HG03025 (cell line): ENCODE measurements around the gene TSPYL6.
"Not testable (repeated sequence)": the region's sequence is repeated elsewhere in the genome, so short reads cannot be mapped to it uniquely, and the experiment has no call there.

Experiments
- ATAC-seq: cut with Tn5 transposase; IDR thresholded peaks from one replicate; pipeline ENCODE4 v1.9.1; 2021; ENCODE audit warnings: mild to moderate bottlenecking, moderate library complexity; ENCODE audit not compliant: unreplicated experiment, low FRiP score

Gene TSPYL6

DNA sequence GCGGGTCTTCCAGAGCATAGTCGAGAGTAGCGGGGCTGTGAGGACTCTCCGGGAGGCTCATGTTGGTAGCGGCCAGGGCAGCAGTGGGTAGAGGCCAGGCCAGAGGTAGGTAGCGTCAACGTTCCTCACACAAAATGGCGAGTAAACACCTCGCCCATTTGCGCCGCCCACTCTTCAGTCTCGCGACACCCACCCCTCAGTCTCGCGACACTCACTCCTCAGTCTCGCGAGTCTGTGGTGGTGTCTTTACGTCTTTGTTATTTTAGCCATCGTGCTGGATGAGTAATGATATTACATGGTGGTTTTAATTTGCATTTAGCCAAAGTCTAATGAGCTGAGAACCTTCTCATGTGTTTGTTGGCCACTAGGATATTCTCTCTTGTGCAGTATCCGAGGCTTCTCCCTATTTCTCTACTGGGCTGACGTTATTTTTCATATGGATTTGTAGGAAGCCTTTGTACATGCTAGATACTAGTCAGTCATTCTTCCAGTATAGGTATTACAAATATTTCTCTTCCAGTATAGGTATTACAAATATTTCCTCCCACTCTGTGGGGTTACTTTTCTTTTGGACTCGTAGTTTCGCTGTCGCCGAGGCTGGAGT, at the start of gene TSPYL6:
TSS of gene TSPYL6 (minus strand) at position 139 of the 604 bp plus-strand sequence. CDS start at position 61, 78 bp downstream.
- ATAC-seq: no peak

DNA sequence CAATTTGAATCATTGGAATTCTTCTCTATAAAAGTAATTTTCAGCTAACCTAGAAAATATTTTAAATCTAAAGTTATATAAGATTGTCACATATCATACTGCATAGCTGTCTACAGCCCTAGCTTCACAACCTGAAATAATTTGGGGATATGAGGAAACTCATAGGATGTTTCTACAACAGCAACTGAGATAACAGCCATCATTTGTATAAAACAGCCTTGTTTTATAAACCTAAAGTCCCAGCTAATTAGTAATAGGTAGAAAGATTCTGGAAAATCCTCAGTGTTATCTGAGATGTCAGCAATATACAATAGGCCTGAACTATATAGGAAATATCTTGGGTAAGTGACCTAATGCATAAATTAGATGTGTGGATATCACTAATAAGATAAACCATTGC, 47.6 kb upstream of the TSPYL6 start:
- no peak for ATAC-seq

DNA sequence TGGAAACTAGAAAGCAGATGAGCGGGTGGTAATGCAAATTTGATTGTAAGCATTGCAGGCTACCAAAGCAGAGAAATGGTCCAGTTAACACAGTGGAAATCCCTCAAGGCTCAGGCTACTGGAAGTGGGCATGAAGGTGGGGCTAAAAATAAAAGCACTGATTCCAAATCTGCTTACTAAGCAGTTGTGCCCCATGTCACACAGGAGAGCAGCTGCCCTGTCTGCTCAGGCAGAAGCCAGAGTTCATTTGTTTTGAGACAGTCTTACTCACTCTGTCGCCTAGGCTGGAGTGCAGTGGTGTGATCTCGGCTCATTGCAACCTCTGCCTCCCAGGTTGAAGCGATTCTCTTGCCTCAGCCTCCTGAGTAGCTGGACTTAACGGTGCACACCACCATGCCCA, 42.5 kb upstream of the TSPYL6 start:
- ATAC-seq: no peak

DNA sequence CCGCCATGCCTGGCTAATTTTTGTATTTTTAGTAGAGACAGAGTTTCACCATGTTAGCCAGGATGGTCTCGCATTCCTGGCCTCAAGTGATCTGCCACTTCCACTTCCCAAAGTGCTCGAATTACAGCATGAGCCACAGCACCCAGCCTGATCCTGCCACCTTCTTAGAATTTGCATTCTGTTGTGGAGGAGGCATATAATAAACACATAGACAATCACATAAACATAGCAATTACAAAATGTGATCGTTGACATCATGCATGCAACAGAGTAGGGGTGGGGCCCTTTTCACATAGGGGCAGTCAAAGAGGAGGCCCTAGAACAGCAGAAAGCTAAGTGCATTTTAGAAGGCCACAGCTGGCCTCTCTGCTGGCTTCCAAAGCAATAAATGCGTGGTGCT, 39.9 kb upstream of the TSPYL6 start:
- no peak for ATAC-seq

DNA sequence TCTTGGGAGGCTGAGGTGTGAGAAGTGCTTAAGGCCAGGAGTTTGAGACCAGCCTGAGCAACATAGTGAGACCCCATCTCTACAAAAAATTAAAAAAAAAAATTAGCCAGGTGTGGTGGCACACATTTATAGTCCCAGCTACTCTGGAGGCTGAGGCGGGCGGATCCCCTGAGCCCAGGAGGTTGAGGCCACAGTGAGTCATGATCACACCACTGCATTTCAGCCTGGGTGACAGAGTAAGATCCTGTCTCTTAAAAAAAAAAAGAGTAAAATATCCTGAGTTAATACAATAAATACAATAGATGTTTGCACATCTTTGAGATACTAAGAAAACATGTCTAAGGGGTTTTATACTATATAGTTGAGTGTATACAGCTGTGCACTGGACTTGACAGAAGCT, 38.6 kb upstream of the TSPYL6 start:
- ATAC-seq: not testable (repeated sequence)

DNA sequence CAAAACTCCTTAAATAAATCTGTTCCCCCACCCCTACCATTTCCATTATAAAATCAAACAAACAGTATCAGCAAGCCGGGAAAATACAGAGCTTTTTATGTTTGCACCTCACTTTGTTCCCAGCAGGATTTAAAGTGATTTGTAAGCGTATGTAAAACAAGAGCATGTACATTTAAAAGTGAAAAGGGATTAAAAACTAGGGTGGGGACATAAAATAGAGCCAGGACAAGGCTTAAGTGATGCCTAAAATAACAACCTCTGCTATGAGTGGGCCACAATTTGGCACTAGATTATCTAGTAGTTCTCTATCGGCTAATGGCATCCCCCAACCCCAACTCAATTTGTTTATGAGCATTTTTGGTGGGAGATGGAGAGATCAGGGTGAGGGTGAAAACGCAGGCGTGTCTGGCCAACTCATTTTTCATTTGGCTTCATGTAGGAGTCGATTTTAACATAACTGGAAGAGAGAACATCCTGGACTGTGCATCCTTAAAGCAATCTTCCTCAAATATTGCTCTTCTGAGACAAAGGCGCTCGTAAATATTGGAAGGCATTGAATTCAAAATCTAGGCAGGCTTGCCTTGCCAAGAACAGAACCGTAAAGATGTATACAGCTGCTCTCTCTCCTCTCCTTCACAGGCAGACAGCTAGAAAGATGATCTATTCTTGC, 34.5 kb upstream of the TSPYL6 start:
- ATAC-seq: no peak

DNA sequence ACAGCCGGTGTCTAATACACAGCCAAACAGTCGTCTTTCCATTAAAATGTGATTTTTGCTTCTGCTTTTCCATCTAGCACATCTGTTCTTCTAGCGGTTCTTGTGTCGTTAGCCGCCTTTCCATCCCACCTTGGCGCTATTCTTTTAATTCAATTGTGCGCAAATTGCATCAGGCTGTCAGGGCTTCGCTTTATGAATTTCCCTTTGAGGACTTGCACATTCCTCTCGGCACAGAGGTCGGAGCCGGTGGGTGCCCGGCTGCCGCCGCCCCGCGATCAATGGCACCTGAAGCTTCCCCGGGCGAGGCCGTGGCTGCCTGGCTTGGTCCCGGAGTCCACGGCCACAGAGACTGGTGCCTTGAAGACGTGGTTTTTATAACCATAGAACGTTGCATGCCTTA, 33.9 kb upstream of the TSPYL6 start:
- no peak for ATAC-seq

DNA sequence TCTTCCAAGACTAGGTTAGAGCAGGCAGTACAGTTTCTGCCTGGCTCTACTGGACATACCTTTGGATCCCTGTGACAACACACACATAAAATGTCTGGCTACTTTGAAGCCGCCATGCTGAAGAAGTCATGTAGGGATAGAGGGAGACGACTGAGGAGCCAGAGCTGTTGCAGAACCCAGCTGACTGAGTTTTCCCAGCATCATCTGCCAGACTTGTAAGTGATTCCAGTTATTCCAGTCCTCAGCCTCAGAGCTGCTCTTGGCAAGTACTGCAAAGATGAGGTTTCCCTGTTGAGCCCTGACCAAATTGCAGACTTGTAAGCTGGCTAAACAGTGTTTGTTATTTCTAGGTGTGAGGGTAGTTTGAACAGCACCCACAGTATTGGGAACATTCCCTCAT, 31.5 kb upstream of the TSPYL6 start:
- ATAC-seq: no peak

DNA sequence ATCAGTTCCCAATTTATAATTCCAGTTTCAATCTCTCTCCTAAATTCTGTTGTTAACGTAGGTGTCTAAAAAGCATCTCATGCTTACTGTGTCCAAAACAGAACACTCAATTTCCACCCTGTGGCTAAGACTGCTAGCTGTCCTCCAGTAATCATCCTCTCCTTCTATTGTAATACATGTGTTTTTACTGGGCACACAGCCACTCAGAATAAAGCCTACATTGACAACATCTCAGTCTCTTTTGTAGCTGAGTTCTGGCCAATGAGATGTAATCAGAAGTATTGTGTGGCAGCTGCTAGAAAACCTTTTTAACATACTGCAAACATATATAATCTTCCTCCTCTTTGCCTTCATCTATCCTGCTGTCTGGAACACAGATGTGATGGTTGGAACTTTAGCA, 29.4 kb upstream of the TSPYL6 start:
- no peak for ATAC-seq

DNA sequence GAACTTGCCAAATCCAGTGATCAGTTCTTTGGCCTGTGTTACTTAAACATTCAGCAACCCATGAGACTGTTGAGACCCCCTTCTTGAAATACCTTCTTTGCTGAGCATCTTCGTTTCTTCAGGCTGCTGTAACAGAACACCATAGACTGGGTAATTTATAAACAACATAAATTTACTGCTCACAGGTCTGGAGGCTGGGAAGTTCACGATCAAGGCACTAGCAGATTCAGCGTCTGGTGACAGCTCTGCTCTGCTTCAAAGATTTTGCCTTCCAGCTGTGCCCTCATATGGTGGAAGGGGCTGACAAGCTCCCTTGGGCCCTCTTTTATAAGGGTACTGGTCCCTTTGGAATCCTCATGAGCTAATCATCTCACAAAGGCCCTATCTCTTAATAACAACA, 28.8 kb upstream of the TSPYL6 start:
- no peak for ATAC-seq

DNA sequence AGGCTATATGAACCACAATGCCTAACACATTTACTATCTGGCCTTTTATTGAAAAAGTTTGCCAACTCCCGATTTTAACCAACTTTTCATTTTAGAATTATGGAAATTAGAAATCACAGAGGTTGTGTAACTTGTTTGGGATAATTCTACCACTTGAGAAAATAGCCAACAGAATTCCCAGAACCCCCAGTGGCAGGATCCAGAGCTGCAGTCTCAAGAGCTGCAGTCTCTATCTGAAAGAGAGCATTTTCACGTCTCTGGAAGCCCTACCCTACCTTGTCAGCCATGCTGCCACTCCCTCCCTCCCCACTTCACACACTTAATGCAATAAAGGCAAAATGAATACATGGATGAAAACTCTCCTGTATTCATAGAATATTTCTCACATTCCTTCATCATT, 23.4 kb upstream of the TSPYL6 start:
- ATAC-seq: no peak

DNA sequence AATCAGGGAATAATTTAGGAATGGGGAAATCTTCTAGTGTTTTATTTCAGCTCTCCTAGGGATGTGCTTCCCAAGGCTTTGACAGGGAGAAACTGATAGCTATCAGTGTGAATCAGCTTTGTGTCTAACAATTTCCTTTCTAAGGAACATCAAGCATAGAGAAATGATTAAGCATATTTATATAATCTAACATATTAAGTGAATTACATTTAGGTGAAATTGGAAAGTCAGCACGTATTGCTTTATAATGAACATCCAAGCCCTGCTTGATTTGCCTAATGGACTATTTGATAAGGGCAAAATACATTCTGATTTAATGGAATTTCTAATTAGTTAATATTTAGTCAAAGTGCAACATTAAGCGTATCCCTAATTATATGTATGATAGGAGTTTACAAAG, 19.5 kb upstream of the TSPYL6 start:
- no peak for ATAC-seq

DNA sequence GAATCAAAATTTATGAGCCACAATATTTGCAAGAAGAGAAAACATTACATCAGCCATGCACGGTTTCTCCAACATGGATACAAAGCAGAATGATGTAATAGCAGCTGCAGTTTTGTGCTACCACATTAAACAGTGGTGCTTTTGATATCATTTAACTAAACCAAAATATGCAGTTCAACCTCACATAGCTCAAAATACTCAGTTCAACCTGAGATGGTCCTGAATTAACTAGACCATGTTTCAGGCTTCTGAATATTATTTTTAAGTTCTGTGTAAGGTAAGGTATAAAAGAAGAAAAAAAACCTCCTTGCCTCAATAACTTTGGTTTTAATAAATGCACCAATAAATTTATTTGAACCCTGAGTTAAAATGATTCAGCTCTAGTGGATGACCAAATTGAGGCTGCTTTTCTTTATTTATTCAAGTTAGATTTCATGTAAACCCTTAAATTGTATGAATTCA, 18.8 kb upstream of the TSPYL6 start:
- no peak for ATAC-seq

DNA sequence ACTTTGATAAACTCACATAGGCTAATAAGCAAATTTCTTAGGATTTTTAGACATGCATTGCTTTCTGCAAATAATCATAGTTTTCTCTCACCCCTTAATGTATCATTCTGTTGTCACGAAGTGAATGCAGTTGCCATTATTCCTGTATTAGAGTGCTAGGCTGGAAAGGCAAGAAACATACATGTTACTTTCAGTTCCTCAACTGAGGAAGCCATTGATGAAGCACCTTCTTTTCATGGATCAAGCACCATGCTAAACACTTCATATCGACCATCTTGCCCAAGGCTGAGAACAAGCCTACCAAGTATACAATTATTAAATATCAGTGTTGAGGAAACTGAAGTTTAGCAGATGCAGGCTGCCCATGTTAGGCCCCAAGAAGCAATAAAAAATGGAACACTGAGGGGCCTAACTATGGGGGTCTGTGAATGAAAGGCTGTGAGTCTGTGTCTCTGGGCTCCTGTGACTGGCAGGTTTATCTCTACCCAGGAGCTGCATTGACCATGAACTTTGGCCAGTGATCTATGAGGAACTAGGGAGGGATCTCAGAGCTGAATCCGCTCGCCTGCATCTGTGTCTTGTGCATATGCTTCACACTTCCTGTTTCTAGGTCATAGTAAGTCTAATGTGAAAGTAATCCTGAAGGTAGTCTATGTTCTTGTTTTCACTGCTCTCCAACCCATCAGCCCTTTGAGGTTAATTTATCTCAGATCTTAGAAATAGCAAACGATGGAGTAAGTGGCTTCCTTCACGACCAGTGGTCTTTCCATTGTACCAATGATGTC, 16.0 kb upstream of the TSPYL6 start:
- ATAC-seq: peak; percentile 99

DNA sequence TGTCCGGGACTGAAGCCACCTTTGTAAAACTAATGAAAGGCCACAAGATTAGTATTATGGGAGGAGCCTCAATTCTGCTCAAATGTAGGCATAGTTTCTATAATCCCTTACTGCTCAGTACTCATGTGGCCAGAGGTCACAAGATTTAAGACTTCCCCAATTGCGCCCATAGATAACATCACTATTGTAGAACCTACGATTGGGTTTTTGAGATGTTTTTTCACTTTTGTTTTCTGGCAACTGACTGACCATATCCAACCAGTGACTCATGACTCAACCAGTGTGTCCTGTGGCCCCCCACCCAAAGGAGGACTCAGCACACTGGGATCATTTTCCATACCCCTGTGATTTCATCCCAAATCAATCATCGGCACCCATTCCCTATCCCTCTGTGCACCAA, 15.2 kb upstream of the TSPYL6 start:
- no peak for ATAC-seq

DNA sequence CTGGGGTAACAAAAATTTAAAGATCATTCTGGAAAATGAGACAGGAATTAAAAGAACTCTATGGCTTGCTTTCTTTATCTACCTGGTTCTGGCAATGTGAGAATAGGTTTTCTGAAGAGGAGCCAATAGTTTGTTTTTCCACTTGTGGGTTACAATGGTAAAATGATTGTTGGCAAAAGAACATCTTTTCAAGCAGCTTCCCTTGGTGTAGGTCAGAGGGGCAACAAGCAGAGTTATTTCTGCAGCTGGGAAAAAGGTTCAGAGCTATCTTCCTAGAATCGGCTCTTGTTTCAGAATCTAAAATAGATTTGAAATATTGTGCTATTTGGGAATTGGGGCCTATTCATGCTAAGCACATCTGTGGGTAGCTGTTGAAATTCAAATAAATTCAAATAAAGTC, 11.5 kb upstream of the TSPYL6 start:
- ATAC-seq: no peak

DNA sequence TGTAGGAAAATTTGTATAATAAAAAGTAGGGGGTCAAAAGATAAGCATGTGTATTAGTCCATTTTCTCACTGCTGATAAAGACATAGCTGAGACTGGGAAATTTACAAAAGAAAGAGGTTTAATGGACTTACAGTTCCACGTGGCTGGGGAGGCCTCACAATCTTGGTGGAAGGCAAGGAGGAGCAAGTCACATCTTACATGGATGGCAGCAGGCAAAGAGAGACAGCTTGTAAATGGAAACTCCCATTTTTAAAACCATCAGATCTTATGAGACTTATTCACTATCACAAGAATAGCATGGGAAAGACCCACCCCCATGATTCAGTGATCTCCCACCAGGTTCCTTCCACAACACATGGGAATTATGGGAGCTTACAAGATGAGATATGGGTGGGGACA, 9.1 kb upstream of the TSPYL6 start:
- ATAC-seq: not testable (repeated sequence)

DNA sequence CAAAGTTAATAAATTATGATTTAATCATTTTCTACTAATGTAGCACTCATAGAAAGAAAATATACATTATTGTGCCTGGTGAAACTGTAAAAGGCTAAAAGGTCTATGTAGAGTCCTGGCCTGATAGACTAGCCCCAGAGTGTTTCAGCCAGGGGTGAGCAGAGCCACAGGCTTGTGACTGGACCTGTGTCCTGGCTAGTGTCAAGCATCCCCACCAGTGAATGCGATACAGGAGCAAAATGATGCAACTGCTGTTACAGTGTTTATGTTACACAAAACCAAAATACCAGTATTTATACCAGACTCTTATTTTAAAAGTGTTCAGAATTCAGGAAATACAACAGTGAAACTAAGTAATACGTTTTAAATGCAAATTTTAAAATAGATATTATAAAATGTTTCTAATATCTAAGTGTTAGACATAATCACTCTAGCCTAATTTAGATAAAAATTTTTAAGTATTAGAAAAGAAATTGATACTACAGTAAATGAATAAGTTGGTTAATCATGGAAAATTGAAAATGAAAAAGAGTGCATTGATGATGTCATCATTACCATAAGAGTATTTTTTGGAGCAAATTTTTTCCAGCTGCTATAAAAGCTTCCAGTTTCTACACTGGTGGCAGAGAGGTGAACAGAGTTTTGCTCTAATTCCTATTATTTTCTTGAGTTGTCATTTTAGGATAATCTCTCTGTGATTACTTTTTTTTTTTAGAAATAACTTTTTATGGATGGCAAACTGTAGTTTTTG, 6.2 kb upstream of the TSPYL6 start:
- ATAC-seq: no peak

DNA sequence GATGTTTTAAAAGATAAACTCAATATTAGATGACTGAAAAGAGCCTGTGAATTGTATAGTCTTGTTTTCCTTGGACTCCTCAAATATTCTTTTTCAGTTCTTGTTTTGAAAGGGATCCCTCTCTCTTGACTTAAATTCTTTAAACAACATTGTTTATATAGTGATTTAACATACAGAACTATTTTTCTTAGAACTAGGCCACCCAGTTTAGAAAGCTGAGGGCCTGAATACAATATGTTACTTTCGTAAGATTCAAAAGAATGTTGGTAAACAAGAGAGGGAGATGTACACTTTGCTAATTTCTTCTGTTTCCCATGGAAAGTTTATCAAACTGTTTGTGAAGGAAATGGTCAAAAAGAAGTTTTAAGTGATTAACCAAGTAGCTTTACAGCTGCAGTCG, 5.5 kb upstream of the TSPYL6 start:
- no peak for ATAC-seq

DNA sequence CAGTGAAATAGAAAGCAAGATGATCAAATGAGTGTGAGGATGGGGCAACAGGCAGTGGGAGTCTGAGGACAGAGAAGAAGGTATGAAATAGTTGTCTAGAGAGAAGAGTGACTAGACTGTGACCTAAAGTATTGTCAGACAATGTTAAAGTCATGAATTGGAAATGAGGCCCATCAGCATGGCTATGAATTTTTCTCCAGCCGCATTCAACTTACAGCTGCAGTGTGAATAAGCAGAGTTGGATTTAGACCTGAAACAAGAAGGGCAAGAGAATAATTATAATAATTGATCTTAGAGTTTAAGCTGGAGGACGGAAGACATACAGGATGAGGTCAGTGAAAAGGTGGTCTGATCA, 4.2 kb upstream of the TSPYL6 start:
- ATAC-seq: no peak
